CD4-positive, alpha-beta T cell treated with Interferon alpha-2 for 1 hour (primary cell): ENCODE data around the gene CRYAB.
A peak's percentile ranks its signal among the peaks of the same experiment; 100 is the strongest.

Source experiments
- DNase-seq, 2 donors: peaks; one replicate each; pipeline ENCODE4 v3.0.0-alpha.2; 2020 to 2022

CRYAB gene

DNA sequence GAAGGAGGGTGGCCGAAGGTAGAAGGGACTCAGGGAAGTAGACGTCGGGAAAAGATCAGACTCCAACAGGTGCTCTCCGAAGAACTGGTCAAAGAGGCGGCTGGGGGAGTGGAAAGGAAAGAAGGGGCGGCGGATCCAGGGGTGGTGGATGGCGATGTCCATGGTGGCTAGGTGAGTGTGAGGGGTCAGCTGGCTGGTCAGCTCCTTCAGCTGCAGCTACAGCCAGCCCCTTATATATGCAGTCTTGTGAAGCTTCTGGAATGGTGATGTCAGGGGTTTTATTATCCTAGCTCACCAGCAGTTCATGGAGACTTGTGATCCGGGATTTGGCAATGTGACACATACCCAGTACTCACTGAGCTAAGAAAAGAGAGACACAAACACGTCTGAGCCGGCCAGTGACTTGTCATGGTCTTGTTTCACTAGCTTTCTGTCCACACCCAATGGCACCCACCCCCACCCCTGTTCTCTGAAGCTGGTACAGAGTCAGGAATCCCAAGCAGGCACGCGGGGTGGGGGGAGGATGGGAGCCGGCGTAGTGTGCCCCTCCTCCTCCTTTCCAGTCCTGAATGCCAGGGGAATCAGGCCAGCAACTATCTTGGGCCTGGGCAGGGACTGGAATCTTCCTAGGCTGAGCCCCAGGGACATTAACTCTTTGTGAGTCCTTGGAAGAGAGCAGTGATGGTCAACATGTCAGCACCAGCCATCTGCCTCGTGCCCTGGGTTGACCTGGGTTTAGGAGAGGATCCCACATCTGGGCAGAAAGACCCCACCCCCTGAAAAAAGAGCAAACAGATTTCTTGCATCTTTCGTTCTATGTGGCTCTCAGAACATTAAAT, at the start of gene CRYAB:
CRYAB (minus strand) TSS at position 208 of the 839 bp plus-strand sequence; CDS start at position 162, 46 bp downstream.
- no peak for DNase-seq

GRCh38 chr11:111960916-111961315, 49.3 kb upstream of the CRYAB start:
- DNase-seq, result no peak

GRCh38 chr11:111957663-111958444, 46.3 kb upstream of the CRYAB start:
- no peak for DNase-seq

DNA sequence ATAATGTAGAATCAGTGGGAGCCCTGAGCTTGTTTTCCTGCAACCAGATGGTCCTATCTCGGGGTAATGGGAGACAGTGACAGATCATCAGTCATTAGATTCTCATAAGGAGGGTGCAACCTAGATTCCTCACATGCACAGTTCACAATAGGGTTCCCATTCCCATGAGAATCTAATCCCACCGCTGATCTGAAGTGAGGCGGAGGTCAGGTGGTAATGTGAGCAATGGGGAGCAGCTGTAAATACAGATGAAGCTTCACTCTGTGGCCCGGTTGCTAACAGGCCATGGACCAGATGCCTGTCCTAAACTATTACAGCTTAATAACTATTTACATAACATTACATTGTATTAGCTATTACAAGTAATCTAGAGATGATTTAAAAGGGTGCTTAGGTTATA, 42.6 kb upstream of the CRYAB start:
- no peak for DNase-seq

DNA sequence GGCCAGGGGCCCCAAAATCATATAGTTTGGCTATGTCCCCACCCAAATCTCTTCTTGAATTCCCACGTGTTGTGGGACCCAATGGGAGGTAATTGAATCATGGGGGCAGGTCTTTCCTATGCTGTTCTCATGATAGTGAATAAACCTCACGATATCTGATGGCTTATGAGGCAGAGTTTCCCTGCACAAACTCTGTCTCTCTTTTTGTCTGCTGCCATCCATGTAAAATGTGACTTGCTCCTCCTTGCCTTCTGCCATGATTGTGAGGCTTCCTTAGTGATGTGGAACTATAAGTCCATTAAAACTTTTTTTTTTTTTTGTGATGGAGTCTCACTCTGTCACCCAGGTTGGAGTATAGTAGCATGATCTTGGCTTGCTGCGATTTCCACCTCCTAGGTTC, 40.0 kb upstream of the CRYAB start:
- no peak for DNase-seq

DNA sequence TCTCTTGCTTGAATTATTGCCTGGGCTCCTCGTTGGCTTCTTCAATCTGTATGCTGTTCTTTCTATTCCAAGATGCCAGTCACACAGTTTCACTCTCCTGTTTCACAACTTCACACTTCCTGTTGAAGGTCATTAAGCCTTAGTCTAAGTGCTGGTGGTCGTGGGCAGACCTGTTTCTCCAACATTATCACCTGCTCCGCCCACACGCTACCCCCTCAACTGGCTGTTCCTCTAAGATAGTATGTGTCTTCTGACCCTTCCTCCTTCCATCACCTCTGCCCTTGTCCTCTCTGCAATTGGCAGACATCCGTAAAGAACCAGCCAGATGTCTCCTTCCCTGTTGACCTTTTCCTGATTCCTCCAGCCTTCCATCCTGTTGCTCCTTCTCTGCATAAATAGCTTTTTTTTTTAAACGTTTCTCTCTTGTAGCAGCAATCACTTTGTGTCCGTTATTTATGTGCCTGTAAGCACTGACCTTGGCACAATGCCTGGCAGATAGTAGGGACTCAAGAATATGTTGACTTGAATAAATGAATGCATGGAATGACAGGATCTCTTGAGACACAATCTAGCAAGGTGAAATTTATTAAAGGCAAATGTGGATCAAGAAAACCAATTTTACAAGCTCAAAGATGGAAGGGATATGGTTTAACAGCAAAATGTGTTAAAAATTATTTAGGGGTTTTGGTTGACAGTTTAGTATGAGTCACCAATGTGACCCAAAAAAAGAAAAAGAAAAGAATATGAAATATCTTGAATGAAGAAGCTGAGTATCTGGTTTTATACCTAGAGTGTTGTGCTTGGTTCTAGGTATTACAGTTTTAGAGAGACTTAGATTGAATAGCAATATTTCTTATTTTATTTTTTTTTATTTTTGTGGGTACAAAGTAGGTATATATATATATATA, 38.2 kb upstream of the CRYAB start:
- no peak for DNase-seq

DNA sequence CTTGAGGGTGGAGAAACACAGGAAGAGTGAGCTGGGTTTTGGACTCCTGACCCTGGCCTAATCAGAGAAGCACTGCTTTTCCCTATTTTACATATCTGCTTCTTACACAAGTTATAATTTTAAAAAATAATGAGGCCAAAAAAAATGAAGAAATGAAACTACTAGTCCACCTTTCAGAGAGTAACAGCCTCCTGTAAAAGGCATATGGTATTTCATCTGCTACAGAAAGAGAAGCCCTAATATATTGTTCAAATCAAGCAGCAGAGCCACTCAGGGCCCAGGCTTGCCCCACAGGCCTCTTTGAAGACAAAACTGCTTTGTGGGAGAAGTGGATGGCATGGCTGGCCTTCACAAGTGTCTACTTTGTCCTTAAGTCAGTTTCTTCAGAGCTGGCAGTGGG, 35.6 kb upstream of the CRYAB start:
- DNase-seq, result no peak

DNA sequence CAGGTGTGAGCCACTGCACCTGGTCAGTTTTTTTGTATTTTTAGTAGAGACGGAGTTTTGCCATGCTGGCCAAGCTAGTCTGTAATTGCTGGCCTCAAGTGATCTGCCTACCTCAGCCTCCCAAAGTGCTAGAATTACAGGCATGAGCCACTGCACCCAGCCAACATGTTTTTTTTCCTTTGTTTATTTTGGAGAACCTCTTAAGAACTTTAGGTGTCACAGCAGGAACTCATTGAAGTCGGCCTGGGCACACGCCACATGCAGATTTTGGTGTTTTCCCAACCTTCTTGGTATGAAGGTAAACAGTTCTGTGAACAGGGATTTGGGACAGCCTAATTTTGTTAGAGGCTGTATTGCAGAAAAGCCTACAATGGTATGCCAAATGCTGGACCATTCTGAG, 34.9 kb upstream of the CRYAB start:
- no peak for DNase-seq

DNA sequence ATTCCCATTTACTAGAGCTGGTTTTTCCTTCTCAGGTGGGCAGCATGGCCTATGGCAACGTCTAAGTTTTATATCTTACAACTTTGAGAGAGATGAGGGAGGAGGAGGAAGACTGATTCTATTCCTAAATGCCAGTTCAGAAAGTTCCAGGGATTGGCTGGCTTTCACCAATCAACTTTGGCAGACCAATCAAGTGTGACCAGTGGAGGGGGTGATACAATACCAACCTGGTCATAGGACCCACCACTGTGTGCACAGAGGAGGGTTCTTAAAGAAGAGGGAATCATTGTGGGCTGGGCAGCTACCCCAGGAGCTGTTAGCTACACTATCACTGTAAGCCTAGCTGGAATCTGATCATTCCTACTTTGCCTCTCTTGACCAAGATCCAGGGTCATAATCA, 33.6 kb upstream of the CRYAB start:
- DNase-seq, result no peak

DNA sequence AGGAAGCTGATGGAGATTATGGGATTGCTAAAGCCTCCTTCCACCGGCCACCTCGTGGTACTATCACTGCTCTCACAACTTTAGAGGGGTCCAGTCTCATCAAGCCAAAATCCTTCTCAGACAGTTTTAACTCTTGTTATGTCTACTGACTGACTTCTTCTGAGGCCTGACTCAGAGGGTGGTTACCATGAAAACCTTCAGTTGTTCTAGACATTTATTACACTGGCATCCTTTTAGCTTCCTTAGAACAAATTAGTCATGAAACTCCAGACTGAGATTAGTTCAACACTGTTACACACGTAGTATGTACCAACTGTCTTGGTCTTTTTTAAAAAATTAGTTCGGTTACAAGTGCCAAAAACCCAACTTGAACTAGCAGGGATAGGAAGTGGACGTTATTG, 33.1 kb upstream of the CRYAB start:
- no peak for DNase-seq

DNA sequence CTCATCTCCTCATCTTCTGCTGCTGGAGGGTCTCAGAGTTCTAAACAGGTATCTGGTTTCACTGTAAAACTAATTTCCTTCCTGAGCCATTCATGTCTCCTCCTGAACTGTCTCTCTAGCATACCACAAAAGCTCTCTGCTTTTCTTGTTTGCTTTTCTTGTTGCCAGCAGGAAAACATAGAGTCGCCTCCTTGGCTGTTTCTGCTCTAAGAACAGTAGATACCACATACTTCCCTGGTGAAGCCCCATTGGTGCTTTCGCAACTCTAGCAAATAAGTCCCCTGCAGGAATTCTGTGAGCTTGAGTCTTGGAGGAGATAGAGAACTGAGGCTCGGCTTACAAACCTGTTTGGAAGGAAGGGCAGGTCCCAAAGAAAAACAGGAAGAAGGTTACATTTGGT, 32.6 kb upstream of the CRYAB start:
- DNase-seq, result no peak

- no peak for DNase-seq
Measured at GRCh38 chr11:111942829-111943228, 31.3 kb upstream of the CRYAB start.

DNA sequence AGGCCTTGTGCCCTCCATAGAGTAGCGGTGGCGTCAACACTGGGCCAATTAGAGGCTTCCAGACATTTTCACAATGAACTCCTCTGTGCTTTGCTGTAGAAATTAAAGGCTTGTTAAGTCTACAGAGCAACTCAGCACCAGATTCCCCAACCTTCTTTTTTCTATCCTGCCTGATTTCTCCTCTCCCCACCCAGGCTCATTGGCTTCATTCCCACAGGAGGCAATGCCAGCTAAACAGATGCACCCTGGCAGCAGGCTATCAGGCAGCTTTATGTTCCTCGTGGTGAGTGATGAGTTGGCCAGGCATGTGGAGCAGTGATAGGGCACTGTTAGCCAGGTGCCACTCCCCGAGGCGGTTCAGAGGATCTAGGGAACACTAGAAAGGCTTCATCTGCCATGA, 30.4 kb upstream of the CRYAB start:
- no peak for DNase-seq

DNA sequence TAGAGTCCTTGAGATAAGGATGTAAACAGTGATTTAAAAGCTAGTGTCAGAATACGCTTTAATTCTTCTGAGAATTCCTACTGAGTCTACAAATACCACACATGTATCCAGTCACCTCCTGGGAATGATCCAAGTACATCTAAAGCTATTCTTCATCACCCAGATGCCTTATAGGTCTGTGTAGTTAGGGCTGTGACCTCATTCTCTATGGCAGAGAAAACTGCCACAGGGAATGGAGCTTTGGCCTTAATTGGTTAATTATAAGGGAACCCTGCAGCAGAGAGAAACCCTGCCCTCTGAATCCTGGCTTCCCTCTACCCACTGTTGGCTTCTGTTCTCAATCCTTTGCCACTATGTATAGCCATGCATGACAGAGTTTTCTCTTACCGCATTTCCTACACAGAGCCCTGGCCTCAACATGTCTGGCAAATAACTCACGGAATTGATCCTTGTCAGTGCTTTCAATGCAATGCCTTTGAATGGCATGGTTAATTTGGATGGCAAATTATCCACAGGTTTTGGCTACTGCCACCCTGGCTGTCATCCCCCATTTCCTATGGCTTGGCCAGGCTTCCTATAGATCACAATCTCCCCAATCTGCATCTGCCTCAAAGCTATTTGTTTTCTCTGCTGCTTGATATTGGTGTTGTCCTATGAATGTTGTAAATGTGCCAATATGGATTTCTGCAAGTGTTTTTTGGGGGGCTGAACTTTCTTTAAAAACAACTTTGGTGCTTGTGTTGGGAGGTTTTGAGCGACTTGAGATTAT, 28.4 kb upstream of the CRYAB start:
- no peak for DNase-seq

GRCh38 chr11:111938687-111939160, 27.2 kb upstream of the CRYAB start:
- DNase-seq, result peak; percentile 31 to 40

- DNase-seq, result no peak
Measured at GRCh38 chr11:111937844-111938243, 26.3 kb upstream of the CRYAB start.

DNA sequence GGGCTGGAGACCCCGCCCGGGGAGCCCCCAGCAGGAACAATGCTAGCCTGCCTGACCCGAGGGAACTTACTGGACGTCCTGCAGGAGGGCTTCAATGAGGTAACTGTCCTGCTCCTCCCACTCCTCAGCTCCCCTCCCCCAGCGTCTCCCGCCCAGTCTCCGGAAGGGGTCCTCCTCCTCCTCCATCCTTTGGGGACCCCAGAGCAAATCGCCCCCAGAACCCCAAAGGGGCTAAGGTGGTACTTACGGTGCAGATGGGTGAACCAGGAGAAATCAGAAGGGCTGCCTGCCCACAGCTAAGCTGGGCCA, 25.8 kb upstream of the CRYAB start:
- no peak for DNase-seq

GRCh38 chr11:111936040-111936540, 24.5 kb upstream of the CRYAB start:
- DNase-seq, result no peak

DNA sequence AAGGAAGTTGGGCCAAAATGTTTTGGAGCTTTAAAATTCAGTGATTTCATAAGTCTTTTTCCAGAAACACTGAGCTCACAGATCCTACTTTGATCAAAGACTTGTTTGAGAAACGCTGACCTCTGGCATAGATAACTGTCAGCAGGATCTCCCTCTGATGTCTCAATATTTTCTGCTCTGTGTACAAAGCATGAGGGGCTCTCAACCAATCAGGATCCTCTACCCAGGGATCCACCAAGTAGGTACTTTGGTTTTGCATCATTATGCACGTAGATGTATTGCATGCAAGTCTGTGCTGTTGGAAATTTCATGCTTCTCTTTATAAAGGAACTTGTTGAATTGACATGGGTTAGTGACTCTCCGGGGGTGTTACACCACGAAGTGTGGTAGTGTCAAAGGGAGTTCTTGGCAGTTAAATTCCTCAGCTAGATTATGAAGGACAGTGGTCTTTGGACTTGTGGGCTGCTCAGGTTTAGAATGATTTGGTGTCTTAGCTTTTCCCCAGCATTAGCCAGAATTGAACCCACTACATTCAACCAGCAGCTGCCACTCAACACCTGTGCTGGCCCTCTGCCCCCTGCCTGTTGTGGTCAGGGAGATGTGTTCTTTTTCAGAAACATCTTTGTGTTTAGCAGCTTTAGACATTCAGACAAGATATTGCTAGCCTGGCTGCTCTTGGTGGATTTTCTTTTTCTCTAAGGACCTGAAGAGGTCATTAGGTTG, 23.9 kb upstream of the CRYAB start:
- no peak for DNase-seq

- DNase-seq, result no peak
Measured at GRCh38 chr11:111934306-111934705, 22.7 kb upstream of the CRYAB start.

- DNase-seq, result no peak
Measured at GRCh38 chr11:111933872-111934271, 22.3 kb upstream of the CRYAB start.
